HAP-1 (cell line): Measurements from ENCODE around the gene DOK4.
A peak's percentile ranks its signal among the peaks of the same experiment; 100 is the strongest.

Experiments
- DNase-seq, 2 experiments: peaks; one replicate each; pipeline ENCODE4 v3.0.0-alpha.2; 2016 to 2020; ENCODE audit warnings: low spot score in 2 of 2
- H3K27me3 ChIP-seq: fragments of 250-450 bp; sonication (Bioruptor Pico); 2 replicates; pipeline ENCODE4 v1.5.1; 2020; ENCODE audit warnings: low read depth, mild to moderate bottlenecking, moderate library complexity
- H3K36me3 ChIP-seq: fragments of 250-450 bp; sonication (Bioruptor Pico); replicated peaks from 2 replicates; pipeline ENCODE4 v1.5.1; 2020; ENCODE audit warnings: mild to moderate bottlenecking
- H3K4me1 ChIP-seq: fragments of 250-450 bp; sonication (Bioruptor Pico); 2 replicates; pipeline ENCODE4 v1.5.1; 2020; ENCODE audit warnings: mild to moderate bottlenecking
- H3K4me3 ChIP-seq: fragments of 250-450 bp; sonication (Bioruptor Pico); 2 replicates; pipeline ENCODE4 v1.5.1; 2020; ENCODE audit warnings: mild to moderate bottlenecking, moderate library complexity
- H3K9me3 ChIP-seq: fragments of 250-450 bp; sonication (Bioruptor Pico); 2 replicates; pipeline ENCODE4 v1.5.1; 2020; ENCODE audit warnings: mild to moderate bottlenecking, moderate library complexity
- in situ Hi-C: fragments of 300-500 bp; cut with MboI; formaldehyde crosslinking; loops from 3 replicates; pipeline ENCODE4 v1.14.3; 2020; ENCODE audit warnings: low sequenced_read_pairs, inconsistent platforms, mixed read lengths

DOK4 gene

GRCh38 chr16:57482845-57483545 is 3.3 kb downstream of the DOK4 start:
- DNase-seq, result no peak
- H3K4me3 ChIP-seq, result no peak overlapping the region
- peaks cover 11% of the 10 kb centered on the region; the same call in 1 of the 2 replicates for H3K4me1 ChIP-seq
- H3K9me3 ChIP-seq, result no peaks in the 10 kb centered on the region
- no peaks in the 10 kb centered on the region for H3K27me3 ChIP-seq
- in situ Hi-C loops, result no loop called here
- H3K36me3 ChIP-seq, result no peaks in the 10 kb centered on the region

- no peaks in the 10 kb centered on the region for H3K36me3 ChIP-seq
- H3K4me1 ChIP-seq, result peaks cover 8% of the 10 kb centered on the region; the same call in 1 of the 2 replicates
- in situ Hi-C loops, result no loop called here
- no peaks in the 10 kb centered on the region for H3K9me3 ChIP-seq
- H3K27me3 ChIP-seq, result no peaks in the 10 kb centered on the region
- DNase-seq, result no peak
- H3K4me3 ChIP-seq, result no peak overlapping the region
Observed at GRCh38 chr16:57481421-57481820, 4.9 kb downstream of the DOK4 start.

DNA sequence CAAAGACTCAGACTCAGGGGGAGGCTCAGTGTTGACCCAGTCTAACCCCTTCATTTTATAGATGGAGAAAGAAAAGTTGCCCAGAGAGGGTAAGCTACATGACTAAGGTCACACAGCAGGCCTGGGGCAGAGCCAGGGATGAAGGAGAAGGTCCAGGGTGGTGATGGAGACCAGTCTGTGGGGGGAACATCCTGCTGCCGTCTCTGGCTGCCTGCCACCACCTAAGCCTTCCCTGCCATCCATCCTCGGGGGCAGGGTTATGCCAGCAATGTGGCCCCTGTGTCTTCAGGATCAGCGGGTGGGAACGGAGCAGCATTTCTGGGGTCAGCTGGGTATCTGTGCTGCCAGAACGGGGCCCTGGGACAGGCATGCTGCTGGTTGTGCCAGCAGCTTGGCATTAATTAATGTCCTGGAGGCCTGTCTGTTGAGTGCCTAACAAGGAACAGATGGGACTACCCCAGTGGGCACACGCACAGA is 5.5 kb downstream of the DOK4 start:
- DNase-seq, result no peak
- Histone ChIP-seq H3K4me3 (no peak overlapping the region), H3K4me1 (peaks cover 8% of the 10 kb centered on the region; the same call in 1 of the 2 replicates), H3K27me3 (no peaks in the 10 kb centered on the region), H3K36me3 (no peaks in the 10 kb centered on the region), H3K9me3 (no peaks in the 10 kb centered on the region)
- in situ Hi-C loops, result no loop called here

DNA sequence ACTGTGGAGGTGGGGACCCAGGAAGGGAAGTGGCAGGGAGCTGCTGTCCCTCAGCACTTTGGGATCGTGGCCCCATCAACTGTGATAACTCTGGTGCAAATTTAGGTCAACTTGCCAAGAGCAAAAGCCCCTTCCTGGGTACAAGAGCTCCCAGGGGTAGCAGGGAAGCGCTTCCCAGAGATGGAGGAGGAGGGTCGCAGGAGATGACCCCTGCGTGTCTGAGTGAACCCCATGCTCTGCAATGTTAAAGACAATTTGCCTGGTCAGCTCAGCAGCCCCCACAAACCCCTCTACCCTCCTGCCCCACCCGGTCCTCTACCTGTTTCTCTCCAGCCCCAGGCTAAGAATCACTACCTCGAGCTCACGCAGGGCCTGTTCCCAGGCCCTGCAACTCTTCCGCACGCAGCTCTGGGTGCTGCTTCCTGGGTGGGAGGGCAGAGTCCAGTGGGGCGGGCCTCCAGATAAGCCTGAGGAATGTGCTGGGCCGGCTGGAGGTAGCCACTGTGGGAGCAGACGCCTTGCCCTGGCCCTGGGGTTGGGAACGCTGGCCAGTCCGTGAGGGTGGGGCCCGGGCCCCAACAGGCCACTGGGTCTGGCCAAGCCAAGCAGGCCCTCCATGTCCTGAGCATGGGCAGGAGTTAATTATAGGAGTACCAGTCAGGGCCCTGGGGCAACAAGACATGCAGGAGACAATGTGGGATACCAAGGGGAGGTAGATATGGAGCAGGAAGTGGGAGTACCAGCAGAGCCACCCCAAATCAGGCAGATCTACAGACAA is 6.1 kb downstream of the DOK4 start:
- Histone ChIP-seq H3K9me3 (no peaks in the 10 kb centered on the region), H3K27me3 (no peaks in the 10 kb centered on the region), H3K36me3 (no peaks in the 10 kb centered on the region), H3K4me3 (peak overlapping the region; percentile 16; the same call in 1 of the 2 replicates), H3K4me1 (peaks cover 3% of the 10 kb centered on the region; the same call in 1 of the 2 replicates)
- in situ Hi-C loops, result no loop called here
- no peak for DNase-seq

GRCh38 chr16:57479205-57479975 is 6.9 kb downstream of the DOK4 start:
- no peaks in the 10 kb centered on the region for H3K27me3 ChIP-seq
- in situ Hi-C loops, result no loop called here
- H3K36me3 ChIP-seq, result no peaks in the 10 kb centered on the region
- H3K4me3 ChIP-seq, result peak overlapping the region; percentile 16
- peak; percentile 49 to 74 for DNase-seq
- H3K4me1 ChIP-seq, result peaks cover 3% of the 10 kb centered on the region; the same call in 1 of the 2 replicates
- no peaks in the 10 kb centered on the region for H3K9me3 ChIP-seq

DNA sequence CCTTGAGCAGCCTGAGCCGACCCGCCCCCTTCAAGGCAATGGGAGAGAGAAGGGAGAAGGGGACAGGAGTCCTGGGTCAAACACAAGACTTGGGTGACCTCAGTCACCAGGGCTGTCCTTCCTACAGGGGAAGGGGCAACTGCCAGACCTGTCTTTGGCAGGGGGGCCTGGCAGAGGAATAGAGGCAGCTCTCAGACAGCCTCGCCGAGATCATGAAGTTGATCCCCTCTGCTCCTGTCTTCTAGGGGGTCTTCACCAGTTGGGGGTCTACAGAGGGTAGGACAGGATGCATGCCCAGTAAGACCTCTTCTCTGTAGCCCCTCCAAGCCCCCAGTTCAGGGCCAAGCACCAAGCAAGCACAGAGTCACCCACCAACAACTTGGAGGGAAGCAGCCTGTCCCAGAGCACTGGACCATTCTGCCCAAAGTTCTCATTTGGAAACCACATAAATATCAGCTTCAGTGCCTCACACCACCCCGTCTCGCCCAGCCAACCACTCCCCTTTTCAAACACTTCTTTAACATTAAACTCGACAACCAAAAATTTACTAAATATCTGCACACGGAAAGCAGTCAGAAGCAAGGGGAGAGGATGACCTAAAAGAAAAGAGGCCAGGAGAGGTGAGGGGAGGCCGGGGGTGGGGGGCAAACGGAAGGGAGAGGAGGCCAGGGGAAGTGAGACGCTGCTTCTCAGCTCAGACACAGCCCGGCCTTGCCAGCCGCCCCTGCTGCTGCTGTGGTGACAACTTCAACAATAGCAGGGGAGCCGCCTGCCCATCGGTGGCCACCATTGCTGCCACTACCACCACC is 7.7 kb downstream of the DOK4 start:
- Histone ChIP-seq H3K9me3 (no peaks in the 10 kb centered on the region), H3K4me3 (no peak overlapping the region), H3K4me1 (peaks cover 3% of the 10 kb centered on the region; the same call in 1 of the 2 replicates), H3K36me3 (no peaks in the 10 kb centered on the region), H3K27me3 (no peaks in the 10 kb centered on the region)
- DNase-seq, result no peak
- in situ Hi-C loops, result no loop called here

- H3K27me3 ChIP-seq, result no peaks in the 10 kb centered on the region
- H3K4me1 ChIP-seq, result peaks cover 3% of the 10 kb centered on the region; the same call in 1 of the 2 replicates
- H3K9me3 ChIP-seq, result no peaks in the 10 kb centered on the region
- H3K36me3 ChIP-seq, result peaks cover 7% of the 10 kb centered on the region
- H3K4me3 ChIP-seq, result no peak overlapping the region
- DNase-seq, result no peak
- in situ Hi-C loops, result no loop called here
Observed at GRCh38 chr16:57477531-57478202, 8.6 kb downstream of the DOK4 start.

DNA sequence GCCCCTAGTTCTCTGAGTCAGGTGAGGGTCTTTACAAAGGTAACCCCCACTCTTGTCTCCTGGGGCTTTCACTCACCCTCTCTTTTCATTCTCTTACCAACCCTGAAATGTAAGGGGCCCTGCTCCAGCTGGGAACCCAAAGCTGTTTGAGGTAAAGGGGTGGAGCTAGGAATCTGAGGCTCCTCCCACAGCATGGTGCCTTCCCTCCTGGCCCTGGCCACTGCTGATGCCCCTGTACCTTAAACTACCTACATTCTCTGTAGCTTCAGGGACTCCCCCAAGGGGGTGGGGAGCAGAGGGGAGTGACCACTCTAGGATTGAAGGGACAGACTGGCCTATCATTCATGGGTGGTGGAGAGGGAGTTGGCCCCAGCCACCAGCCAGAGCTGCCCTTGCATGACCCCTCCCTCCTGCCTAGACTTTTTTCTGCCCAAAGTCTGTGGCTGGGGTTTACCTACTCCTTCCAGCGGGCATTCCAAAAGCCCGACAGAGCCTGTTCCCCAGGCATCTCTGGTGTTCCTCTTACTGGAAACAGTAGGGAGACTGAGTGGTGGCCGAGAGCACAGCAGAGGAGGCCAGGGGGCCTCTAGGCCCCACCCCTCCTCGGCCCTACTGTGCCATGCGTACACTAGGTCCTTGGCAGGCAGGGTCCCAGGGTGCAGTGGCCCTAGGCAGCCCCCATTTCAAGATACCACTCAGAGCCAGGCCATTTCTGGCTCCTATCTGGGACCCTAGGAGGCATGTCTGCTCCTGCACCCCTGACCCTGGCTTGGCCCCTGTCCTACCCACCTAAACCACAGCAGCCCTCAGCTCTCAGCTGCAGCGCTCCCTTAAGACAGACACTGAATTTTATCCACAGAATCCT is 9.5 kb downstream of the DOK4 start:
- Histone ChIP-seq H3K27me3 (no peaks in the 10 kb centered on the region), H3K4me1 (peaks cover 3% of the 10 kb centered on the region; the same call in 1 of the 2 replicates), H3K9me3 (no peaks in the 10 kb centered on the region), H3K4me3 (no peak overlapping the region), H3K36me3 (peaks cover 12% of the 10 kb centered on the region)
- in situ Hi-C loops, result no loop called here
- no peak for DNase-seq

- H3K4me3 ChIP-seq, result no peak overlapping the region
- no peaks in the 10 kb centered on the region for H3K9me3 ChIP-seq
- in situ Hi-C loops, result no loop called here
- H3K4me1 ChIP-seq, result peaks cover 3% of the 10 kb centered on the region; the same call in 1 of the 2 replicates
- no peaks in the 10 kb centered on the region for H3K27me3 ChIP-seq
- peak; percentile 66 to 85 for DNase-seq
- peaks cover 18% of the 10 kb centered on the region for H3K36me3 ChIP-seq
Observed at GRCh38 chr16:57475711-57476339, 10.5 kb downstream of the DOK4 start.

DNA sequence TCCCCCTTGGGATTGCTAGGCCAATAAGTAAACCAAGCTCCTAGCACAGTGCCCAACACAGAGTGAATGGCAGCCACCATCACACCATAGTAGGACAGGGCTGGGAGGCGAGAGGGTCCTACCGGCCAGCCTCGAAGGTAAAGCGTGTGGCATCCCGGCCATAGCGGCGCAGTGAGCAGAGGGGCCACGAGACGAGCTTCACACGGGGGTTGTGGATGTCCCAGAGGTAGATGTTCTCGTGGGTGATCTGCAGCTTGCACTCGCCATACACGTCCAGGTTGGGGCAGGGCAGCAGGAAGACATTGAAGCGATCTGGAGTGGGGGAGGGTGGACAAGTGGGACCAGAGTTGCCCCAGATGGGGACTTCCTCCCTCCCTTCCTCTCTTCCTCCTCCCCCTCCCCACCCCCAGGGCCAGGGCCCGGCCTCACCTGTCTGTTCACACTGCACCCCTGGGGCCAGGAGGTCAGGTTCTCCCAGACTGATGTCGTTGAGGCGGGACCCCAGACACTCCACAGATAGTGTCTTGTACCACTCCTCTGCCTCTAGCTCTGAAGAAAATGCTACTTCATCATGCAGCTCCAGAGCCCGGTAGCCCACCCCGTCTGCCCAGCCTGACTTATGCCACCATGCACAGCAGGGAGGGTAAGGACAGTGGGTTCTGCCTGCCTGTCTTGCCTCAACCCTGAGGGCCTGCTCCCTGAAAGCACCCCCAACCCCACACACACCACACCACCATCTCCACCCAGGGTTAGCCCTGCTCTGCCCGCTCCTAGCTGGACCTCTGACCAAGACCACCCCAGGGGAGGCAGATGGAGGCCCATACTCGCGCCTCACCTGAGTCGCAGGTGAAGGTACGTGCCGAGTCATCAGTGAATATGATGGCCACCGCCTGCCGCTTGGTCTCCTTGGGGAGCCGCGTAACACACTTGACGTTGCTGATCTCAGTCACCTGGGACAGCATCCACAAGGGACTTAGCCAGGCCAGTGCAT is 11.3 kb downstream of the DOK4 start:
- H3K4me3 ChIP-seq, result no peak overlapping the region
- peaks cover 3% of the 10 kb centered on the region; the same call in 1 of the 2 replicates for H3K4me1 ChIP-seq
- in situ Hi-C loops, result no loop called here
- no peak for DNase-seq
- no peaks in the 10 kb centered on the region for H3K9me3 ChIP-seq
- peaks cover 27% of the 10 kb centered on the region for H3K36me3 ChIP-seq
- H3K27me3 ChIP-seq, result no peaks in the 10 kb centered on the region

- in situ Hi-C loops, result no loop called here
- no peaks in the 10 kb centered on the region for H3K4me1 ChIP-seq
- no peak for DNase-seq
- H3K36me3 ChIP-seq, result peaks cover 38% of the 10 kb centered on the region
- no peaks in the 10 kb centered on the region for H3K27me3 ChIP-seq
- no peak overlapping the region for H3K4me3 ChIP-seq
- H3K9me3 ChIP-seq, result no peaks in the 10 kb centered on the region
Observed at GRCh38 chr16:57473906-57474305, 12.4 kb downstream of the DOK4 start.
